ENCODE data around the gene NODAL.

Gene NODAL

DNA sequence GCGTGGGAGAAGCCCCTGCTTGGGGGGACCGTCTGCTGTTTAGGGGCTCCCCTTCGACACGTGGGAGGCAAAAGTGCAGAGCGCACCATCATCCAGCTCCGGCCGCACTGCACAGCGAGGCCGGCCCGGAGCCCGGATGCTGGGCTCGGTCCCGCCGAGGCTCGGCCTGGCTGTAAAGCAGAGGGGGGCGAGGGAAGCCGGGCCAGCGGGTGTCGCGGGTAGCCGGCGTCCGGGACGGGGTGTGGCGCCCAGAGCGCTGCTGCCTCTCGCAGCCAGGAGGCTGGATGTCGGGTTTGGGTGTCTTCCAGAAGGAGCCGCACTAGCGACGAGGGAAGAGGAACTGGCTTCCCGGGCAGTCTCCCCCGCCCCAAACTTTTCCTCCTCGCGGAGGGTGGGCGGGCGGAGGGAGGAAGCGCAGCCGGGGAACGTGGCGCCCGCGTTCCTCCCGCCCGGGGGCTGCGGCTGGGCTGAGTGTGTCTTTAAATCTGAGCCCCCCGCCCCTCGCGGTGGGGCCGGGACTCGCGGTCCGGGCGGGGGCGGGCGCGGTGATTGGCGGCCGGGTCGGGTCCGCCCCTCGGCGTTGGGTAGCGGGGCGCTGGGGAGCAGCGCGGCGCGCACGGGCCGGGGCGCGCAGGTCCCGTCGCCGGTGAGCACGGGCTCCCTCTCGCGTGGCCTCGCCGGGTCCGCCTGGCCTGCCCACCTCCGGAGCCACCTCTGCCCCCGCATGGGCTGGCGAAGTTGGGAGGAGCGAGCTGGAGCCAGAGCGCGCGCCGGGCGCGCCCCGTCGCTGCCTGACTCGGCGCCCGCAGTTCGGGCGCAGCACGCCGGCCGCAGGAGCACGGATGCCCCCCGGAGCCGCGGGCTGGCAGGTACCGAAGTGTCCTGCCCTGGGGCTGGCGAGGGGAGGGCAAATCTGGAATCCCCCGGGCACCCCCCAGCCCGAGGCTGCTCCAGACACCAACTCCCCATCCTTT, 37.0 kb upstream of the NODAL start, which contains the start of gene PALD1 (continued):
- TF ChIP-seq, protein P1, sequence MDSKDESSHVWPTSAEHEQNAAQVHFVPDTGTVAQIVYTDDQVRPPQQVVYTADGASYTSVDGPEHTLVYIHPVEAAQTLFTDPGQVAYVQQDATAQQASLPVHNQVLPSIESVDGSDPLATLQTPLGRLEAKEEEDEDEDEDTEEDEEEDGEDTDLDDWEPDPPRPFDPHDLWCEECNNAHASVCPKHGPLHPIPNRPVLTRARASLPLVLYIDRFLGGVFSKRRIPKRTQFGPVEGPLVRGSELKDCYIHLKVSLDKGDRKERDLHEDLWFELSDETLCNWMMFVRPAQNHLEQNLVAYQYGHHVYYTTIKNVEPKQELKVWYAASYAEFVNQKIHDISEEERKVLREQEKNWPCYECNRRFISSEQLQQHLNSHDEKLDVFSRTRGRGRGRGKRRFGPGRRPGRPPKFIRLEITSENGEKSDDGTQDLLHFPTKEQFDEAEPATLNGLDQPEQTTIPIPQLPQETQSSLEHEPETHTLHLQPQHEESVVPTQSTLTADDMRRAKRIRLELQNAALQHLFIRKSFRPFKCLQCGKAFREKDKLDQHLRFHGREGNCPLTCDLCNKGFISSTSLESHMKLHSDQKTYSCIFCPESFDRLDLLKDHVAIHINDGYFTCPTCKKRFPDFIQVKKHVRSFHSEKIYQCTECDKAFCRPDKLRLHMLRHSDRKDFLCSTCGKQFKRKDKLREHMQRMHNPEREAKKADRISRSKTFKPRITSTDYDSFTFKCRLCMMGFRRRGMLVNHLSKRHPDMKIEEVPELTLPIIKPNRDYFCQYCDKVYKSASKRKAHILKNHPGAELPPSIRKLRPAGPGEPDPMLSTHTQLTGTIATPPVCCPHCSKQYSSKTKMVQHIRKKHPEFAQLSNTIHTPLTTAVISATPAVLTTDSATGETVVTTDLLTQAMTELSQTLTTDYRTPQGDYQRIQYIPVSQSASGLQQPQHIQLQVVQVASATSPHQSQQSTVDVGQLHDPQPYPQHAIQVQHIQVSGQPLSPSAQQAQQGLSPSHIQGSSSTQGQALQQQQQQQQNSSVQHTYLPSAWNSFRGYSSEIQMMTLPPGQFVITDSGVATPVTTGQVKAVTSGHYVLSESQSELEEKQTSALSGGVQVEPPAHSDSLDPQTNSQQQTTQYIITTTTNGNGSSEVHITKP (tag by site-specific recombination; IDR thresholded peaks at IDR 0.05), result peak; percentile 87
- TF ChIP-seq ZNF223 (tag by site-specific recombination; IDR thresholded peaks at IDR 0.05), result no peak
- no peak for TF ChIP-seq ZNF174 (tag by site-specific recombination; IDR thresholded peaks at IDR 0.05)
- no peak for TF ChIP-seq ZNF830 (tag by site-specific recombination; IDR thresholded peaks at IDR 0.05; ENCODE audit: low read depth)
- TF ChIP-seq, protein P2, sequence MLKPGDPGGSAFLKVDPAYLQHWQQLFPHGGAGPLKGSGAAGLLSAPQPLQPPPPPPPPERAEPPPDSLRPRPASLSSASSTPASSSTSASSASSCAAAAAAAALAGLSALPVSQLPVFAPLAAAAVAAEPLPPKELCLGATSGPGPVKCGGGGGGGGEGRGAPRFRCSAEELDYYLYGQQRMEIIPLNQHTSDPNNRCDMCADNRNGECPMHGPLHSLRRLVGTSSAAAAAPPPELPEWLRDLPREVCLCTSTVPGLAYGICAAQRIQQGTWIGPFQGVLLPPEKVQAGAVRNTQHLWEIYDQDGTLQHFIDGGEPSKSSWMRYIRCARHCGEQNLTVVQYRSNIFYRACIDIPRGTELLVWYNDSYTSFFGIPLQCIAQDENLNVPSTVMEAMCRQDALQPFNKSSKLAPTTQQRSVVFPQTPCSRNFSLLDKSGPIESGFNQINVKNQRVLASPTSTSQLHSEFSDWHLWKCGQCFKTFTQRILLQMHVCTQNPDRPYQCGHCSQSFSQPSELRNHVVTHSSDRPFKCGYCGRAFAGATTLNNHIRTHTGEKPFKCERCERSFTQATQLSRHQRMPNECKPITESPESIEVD (tag by site-specific recombination; IDR thresholded peaks at IDR 0.05), result no peak
- TF ChIP-seq, protein P3, sequence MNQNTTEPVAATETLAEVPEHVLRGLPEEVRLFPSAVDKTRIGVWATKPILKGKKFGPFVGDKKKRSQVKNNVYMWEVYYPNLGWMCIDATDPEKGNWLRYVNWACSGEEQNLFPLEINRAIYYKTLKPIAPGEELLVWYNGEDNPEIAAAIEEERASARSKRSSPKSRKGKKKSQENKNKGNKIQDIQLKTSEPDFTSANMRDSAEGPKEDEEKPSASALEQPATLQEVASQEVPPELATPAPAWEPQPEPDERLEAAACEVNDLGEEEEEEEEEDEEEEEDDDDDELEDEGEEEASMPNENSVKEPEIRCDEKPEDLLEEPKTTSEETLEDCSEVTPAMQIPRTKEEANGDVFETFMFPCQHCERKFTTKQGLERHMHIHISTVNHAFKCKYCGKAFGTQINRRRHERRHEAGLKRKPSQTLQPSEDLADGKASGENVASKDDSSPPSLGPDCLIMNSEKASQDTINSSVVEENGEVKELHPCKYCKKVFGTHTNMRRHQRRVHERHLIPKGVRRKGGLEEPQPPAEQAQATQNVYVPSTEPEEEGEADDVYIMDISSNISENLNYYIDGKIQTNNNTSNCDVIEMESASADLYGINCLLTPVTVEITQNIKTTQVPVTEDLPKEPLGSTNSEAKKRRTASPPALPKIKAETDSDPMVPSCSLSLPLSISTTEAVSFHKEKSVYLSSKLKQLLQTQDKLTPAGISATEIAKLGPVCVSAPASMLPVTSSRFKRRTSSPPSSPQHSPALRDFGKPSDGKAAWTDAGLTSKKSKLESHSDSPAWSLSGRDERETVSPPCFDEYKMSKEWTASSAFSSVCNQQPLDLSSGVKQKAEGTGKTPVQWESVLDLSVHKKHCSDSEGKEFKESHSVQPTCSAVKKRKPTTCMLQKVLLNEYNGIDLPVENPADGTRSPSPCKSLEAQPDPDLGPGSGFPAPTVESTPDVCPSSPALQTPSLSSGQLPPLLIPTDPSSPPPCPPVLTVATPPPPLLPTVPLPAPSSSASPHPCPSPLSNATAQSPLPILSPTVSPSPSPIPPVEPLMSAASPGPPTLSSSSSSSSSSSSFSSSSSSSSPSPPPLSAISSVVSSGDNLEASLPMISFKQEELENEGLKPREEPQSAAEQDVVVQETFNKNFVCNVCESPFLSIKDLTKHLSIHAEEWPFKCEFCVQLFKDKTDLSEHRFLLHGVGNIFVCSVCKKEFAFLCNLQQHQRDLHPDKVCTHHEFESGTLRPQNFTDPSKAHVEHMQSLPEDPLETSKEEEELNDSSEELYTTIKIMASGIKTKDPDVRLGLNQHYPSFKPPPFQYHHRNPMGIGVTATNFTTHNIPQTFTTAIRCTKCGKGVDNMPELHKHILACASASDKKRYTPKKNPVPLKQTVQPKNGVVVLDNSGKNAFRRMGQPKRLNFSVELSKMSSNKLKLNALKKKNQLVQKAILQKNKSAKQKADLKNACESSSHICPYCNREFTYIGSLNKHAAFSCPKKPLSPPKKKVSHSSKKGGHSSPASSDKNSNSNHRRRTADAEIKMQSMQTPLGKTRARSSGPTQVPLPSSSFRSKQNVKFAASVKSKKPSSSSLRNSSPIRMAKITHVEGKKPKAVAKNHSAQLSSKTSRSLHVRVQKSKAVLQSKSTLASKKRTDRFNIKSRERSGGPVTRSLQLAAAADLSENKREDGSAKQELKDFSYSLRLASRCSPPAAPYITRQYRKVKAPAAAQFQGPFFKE (tag by site-specific recombination; IDR thresholded peaks at IDR 0.05; ENCODE audit: borderline replicate concordance), result no peak
- peak; percentile 44 for TF ChIP-seq KLF9 (tag by site-specific recombination; IDR thresholded peaks at IDR 0.05; ENCODE audit: low read depth)
- TF ChIP-seq ZXDB (tag by site-specific recombination; IDR thresholded peaks at IDR 0.05), result no peak
- peak; percentile 29; the same call in 1 of the 2 replicates for TF ChIP-seq ZNF561 (tag by site-specific recombination; IDR thresholded peaks at IDR 0.05; ENCODE audit: borderline replicate concordance)
- TF ChIP-seq ZNF768 (tag by site-specific recombination; IDR thresholded peaks at IDR 0.05), result no peak
- no peak for TF ChIP-seq ZNF585B (tag by site-specific recombination; IDR thresholded peaks at IDR 0.05)
- TF ChIP-seq EGR2 (tag by site-specific recombination; IDR thresholded peaks at IDR 0.05; ENCODE audit: low read depth), result peak; percentile 56; the same call in 1 of the 2 replicates
- 0 out of 2 replicates have a peak, but pooled peaks have one; percentile 47 for TF ChIP-seq ZFP37 (tag by site-specific recombination; IDR thresholded peaks at IDR 0.05)
- no peak for TF ChIP-seq KLF10 (tag by site-specific recombination; IDR thresholded peaks at IDR 0.05)
- peak; percentile 61 for TF ChIP-seq SP3 (tag by site-specific recombination; IDR thresholded peaks at IDR 0.05)
- TF ChIP-seq, protein P4, sequence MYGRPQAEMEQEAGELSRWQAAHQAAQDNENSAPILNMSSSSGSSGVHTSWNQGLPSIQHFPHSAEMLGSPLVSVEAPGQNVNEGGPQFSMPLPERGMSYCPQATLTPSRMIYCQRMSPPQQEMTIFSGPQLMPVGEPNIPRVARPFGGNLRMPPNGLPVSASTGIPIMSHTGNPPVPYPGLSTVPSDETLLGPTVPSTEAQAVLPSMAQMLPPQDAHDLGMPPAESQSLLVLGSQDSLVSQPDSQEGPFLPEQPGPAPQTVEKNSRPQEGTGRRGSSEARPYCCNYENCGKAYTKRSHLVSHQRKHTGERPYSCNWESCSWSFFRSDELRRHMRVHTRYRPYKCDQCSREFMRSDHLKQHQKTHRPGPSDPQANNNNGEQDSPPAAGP (tag by site-specific recombination; IDR thresholded peaks at IDR 0.05), result no peak
- no peak for TF ChIP-seq ZNF157 (tag by site-specific recombination; IDR thresholded peaks at IDR 0.05)
- TF ChIP-seq ZNF416 (tag by site-specific recombination; IDR thresholded peaks at IDR 0.05), result no peak
- no peak for TF ChIP-seq ZNF510 (tag by site-specific recombination; IDR thresholded peaks at IDR 0.05; ENCODE audit: insufficient replicate concordance)
- TF ChIP-seq, protein P5, sequence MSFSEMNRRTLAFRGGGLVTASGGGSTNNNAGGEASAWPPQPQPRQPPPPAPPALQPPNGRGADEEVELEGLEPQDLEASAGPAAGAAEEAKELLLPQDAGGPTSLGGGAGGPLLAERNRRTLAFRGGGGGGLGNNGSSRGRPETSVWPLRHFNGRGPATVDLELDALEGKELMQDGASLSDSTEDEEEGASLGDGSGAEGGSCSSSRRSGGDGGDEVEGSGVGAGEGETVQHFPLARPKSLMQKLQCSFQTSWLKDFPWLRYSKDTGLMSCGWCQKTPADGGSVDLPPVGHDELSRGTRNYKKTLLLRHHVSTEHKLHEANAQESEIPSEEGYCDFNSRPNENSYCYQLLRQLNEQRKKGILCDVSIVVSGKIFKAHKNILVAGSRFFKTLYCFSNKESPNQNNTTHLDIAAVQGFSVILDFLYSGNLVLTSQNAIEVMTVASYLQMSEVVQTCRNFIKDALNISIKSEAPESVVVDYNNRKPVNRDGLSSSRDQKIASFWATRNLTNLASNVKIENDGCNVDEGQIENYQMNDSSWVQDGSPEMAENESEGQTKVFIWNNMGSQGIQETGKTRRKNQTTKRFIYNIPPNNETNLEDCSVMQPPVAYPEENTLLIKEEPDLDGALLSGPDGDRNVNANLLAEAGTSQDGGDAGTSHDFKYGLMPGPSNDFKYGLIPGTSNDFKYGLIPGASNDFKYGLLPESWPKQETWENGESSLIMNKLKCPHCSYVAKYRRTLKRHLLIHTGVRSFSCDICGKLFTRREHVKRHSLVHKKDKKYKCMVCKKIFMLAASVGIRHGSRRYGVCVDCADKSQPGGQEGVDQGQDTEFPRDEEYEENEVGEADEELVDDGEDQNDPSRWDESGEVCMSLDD (tag by site-specific recombination; IDR thresholded peaks at IDR 0.05), result peak; percentile 55
- TF ChIP-seq ZNF677 (tag by site-specific recombination; IDR thresholded peaks at IDR 0.05), result 0 out of 2 replicates have a peak, but pooled peaks have one; percentile 32
- TF ChIP-seq ZNF10 (tag by site-specific recombination; IDR thresholded peaks at IDR 0.05), result no peak

Measured in HEK293 (cell line).